GM19025 (cell line): Measurements from ENCODE around the gene LLGL2.

Experiments
- ATAC-seq: cut with Tn5 transposase; IDR thresholded peaks from one replicate; pipeline ENCODE4 v1.9.1; 2021; ENCODE audit warnings: mild to moderate bottlenecking, low read depth, moderate library complexity; ENCODE audit not compliant: unreplicated experiment

Gene LLGL2

GRCh38 chr17:75492555-75493168 is 32.8 kb upstream of the LLGL2 start:
- ATAC-seq = no peak

- ATAC-seq = no peak
Observed at GRCh38 chr17:75493476-75494129, 31.9 kb upstream of the LLGL2 start.

- ATAC-seq = no peak
Observed at GRCh38 chr17:75494326-75494877, 31.1 kb upstream of the LLGL2 start.

GRCh38 chr17:75496005-75496404 is 29.5 kb upstream of the LLGL2 start:
- ATAC-seq = no peak

- ATAC-seq = no peak
Observed at GRCh38 chr17:75498039-75498725, 27.3 kb upstream of the LLGL2 start.

- ATAC-seq = no peak
Observed at GRCh38 chr17:75498726-75499213, 26.7 kb upstream of the LLGL2 start.

GRCh38 chr17:75499313-75500022 is 26.0 kb upstream of the LLGL2 start:
- no peak for ATAC-seq

GRCh38 chr17:75500419-75501216 is 24.9 kb upstream of the LLGL2 start:
- ATAC-seq = no peak

- ATAC-seq = no peak
Observed at GRCh38 chr17:75501378-75502071, 24.0 kb upstream of the LLGL2 start.

GRCh38 chr17:75502072-75502720 is 23.3 kb upstream of the LLGL2 start:
- no peak for ATAC-seq

- no peak for ATAC-seq
Observed at GRCh38 chr17:75502721-75503329, 22.7 kb upstream of the LLGL2 start.

GRCh38 chr17:75503337-75503950 is 22.1 kb upstream of the LLGL2 start:
- no peak for ATAC-seq

- ATAC-seq = no peak
Observed at GRCh38 chr17:75503976-75504346, 21.5 kb upstream of the LLGL2 start.

- no peak for ATAC-seq
Observed at GRCh38 chr17:75504347-75505151, 20.9 kb upstream of the LLGL2 start.

- ATAC-seq = no peak
Observed at GRCh38 chr17:75505152-75505409, 20.4 kb upstream of the LLGL2 start.

GRCh38 chr17:75505640-75506039 is 19.9 kb upstream of the LLGL2 start:
- ATAC-seq = no peak

GRCh38 chr17:75506134-75506533 is 19.4 kb upstream of the LLGL2 start:
- ATAC-seq = no peak

GRCh38 chr17:75506888-75507287 is 18.6 kb upstream of the LLGL2 start:
- ATAC-seq = no peak
